Choroid plexus epithelial cell (primary cell): ENCODE results near the gene DAO.

Experiments used
- DNase-seq: peaks from one replicate; pipeline ENCODE4 v3.0.0-alpha.2; 2010; ENCODE audit warnings: low read depth
- H3K4me3 ChIP-seq: 2 replicates; pipeline ENCODE4 v1.5.1; 2011; ENCODE audit warnings: low read depth, mild to moderate bottlenecking, control low read depth, low read length, moderate library complexity
- CTCF ChIP-seq: conservative IDR thresholded peaks from 2 replicates; pipeline ENCODE4 v1.5.1; 2011; ENCODE audit warnings: low read depth, mild to moderate bottlenecking, control low read depth, inconsistent platforms, low read length, moderate library complexity

The DAO gene

GRCh38 chr12:108879615-108880254 is at the start of gene DAO:
Gene DAO (plus strand): TSS chr12:108880092. CDS start chr12:108885007, 4,915 bp downstream.
- DNase-seq: no peak
- TF ChIP-seq CTCF: no peak

GRCh38 chr12:108831309-108831991 is 48.4 kb upstream of the DAO start:
- no peak for DNase-seq
- TF ChIP-seq CTCF: no peak
- H3K4me3 ChIP-seq: no peak overlapping the region

More at GRCh38 chr12:108879615-108880254, at the start of gene DAO:
- no peak within 1 kb of the TSS for H3K4me3 ChIP-seq

- no peak for TF ChIP-seq CTCF
- no peak for DNase-seq
- H3K4me3 ChIP-seq: no peak overlapping the region
Measured at GRCh38 chr12:108832208-108832607, 47.7 kb upstream of the DAO start.

GRCh38 chr12:108832730-108833354 is 47.0 kb upstream of the DAO start:
- DNase-seq: peak; percentile 96
- H3K4me3 ChIP-seq: no peak overlapping the region
- TF ChIP-seq CTCF: peak; percentile 9

- no peak overlapping the region for H3K4me3 ChIP-seq
- DNase-seq: peak; percentile 84
- no peak for TF ChIP-seq CTCF
Measured at GRCh38 chr12:108833355-108833733, 46.5 kb upstream of the DAO start.

GRCh38 chr12:108833757-108834472 is 46.0 kb upstream of the DAO start:
- no peak for TF ChIP-seq CTCF
- no peak overlapping the region for H3K4me3 ChIP-seq
- DNase-seq: peak; percentile 81
